ENCODE data around the gene ASAP3. TPM values are rescaled to one million over a fixed set of nuclear protein-coding genes. Genes with fewer than 3 reads are reported as not detected.
A peak's percentile ranks its signal among the peaks of the same experiment; 100 is the strongest.

Gene ASAP3
- total and polyA plus RNA-seq, 9 of the 15 experiments (the other 6 are each of a cell fraction or from before 2014, with no cell fraction given), result 1.7 to 31.2 (median 17.4) TPM

DNA sequence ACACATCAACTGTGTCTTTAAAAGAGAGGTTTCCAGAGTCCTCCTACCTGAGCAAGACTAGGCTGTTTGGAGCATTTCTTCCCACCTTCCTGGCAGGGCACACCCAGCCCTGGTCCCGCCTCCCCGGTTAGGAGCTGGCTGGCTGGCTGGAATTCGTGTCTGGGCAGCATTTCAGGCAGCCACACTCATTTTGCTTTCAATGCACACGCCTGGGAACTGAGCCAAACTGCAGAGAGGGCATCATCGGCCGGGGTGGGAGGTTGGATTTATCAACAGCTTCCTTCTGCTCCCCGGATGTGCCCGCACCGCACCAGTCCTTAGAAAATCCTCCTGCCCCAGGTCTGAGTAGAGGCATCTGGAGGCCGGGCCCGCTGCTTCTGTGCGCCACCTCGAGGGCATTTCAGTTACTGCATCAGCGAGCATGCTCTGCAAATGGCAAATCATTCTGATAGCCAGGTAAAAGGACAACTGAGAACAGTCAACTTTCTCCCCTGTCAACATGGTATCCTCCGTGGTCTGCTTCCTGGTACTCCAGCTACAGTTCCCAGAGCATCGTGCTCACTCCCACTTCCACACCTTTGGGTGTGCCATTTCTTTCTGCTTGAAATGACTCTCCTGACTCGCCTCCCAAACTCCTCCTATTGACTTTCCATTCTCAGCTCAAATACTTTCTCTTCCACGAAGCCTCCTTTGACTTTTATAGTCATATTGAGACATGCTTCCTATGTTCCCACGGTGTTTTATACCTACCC, 80.1 kb downstream of the ASAP3 start (continued):
- TF ChIP-seq, protein P1, sequence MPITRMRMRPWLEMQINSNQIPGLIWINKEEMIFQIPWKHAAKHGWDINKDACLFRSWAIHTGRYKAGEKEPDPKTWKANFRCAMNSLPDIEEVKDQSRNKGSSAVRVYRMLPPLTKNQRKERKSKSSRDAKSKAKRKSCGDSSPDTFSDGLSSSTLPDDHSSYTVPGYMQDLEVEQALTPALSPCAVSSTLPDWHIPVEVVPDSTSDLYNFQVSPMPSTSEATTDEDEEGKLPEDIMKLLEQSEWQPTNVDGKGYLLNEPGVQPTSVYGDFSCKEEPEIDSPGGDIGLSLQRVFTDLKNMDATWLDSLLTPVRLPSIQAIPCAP (CRISPR knock-in tag; IDR thresholded peaks at IDR 0.05; ENCODE audit: borderline replicate concordance), result no peak
- TF ChIP-seq SIRT6 (IDR thresholded peaks at IDR 0.05; ENCODE audit: low read depth, low read length), result no peak
- TF ChIP-seq SAFB (IDR thresholded peaks at IDR 0.05; ENCODE audit: borderline replicate concordance, low read depth, low read length), result no peak
- TF ChIP-seq, protein P2, sequence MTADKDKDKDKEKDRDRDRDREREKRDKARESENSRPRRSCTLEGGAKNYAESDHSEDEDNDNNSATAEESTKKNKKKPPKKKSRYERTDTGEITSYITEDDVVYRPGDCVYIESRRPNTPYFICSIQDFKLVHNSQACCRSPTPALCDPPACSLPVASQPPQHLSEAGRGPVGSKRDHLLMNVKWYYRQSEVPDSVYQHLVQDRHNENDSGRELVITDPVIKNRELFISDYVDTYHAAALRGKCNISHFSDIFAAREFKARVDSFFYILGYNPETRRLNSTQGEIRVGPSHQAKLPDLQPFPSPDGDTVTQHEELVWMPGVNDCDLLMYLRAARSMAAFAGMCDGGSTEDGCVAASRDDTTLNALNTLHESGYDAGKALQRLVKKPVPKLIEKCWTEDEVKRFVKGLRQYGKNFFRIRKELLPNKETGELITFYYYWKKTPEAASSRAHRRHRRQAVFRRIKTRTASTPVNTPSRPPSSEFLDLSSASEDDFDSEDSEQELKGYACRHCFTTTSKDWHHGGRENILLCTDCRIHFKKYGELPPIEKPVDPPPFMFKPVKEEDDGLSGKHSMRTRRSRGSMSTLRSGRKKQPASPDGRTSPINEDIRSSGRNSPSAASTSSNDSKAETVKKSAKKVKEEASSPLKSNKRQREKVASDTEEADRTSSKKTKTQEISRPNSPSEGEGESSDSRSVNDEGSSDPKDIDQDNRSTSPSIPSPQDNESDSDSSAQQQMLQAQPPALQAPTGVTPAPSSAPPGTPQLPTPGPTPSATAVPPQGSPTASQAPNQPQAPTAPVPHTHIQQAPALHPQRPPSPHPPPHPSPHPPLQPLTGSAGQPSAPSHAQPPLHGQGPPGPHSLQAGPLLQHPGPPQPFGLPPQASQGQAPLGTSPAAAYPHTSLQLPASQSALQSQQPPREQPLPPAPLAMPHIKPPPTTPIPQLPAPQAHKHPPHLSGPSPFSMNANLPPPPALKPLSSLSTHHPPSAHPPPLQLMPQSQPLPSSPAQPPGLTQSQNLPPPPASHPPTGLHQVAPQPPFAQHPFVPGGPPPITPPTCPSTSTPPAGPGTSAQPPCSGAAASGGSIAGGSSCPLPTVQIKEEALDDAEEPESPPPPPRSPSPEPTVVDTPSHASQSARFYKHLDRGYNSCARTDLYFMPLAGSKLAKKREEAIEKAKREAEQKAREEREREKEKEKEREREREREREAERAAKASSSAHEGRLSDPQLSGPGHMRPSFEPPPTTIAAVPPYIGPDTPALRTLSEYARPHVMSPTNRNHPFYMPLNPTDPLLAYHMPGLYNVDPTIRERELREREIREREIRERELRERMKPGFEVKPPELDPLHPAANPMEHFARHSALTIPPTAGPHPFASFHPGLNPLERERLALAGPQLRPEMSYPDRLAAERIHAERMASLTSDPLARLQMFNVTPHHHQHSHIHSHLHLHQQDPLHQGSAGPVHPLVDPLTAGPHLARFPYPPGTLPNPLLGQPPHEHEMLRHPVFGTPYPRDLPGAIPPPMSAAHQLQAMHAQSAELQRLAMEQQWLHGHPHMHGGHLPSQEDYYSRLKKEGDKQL (CRISPR knock-in tag; IDR thresholded peaks at IDR 0.05; ENCODE audit: borderline replicate concordance), result no peak
- no peak for TF ChIP-seq ZNF146 (CRISPR knock-in tag; IDR thresholded peaks at IDR 0.05; ENCODE audit: unreplicated experiment)
- no peak for TF ChIP-seq RBM15 (IDR thresholded peaks at IDR 0.05; ENCODE audit: insufficient read depth, low read length)
- TF ChIP-seq ZNF444 (CRISPR knock-in tag; IDR thresholded peaks at IDR 0.05), result no peak
- no peak for TF ChIP-seq SPI1 (IDR thresholded peaks at IDR 0.05; ENCODE audit: borderline replicate concordance, low read depth, low read length)
- no peak for TF ChIP-seq XRCC4 (IDR thresholded peaks at IDR 0.05; ENCODE audit: extremely low read depth, insufficient read depth, insufficient read length)
- no peak for TF ChIP-seq SIN3B (IDR thresholded peaks at IDR 0.05; ENCODE audit: low read depth)
- no peak for TF ChIP-seq BACH1 (tag; IDR thresholded peaks at IDR 0.05)
- TF ChIP-seq KDM1A (IDR thresholded peaks at IDR 0.05), result no peak
- no peak for TF ChIP-seq SRSF7 (optimal IDR thresholded peaks at IDR 0.05; ENCODE audit: low read depth, low read length)
- TF ChIP-seq SNIP1 (IDR thresholded peaks at IDR 0.05; ENCODE audit: low read depth), result no peak
- no peak for TF ChIP-seq KDM2B (CRISPR knock-in tag; IDR thresholded peaks at IDR 0.05)
- TF ChIP-seq HDAC3 (IDR thresholded peaks at IDR 0.05; ENCODE audit: borderline replicate concordance, partially characterized antibody), result no peak
- TF ChIP-seq, protein P3, sequence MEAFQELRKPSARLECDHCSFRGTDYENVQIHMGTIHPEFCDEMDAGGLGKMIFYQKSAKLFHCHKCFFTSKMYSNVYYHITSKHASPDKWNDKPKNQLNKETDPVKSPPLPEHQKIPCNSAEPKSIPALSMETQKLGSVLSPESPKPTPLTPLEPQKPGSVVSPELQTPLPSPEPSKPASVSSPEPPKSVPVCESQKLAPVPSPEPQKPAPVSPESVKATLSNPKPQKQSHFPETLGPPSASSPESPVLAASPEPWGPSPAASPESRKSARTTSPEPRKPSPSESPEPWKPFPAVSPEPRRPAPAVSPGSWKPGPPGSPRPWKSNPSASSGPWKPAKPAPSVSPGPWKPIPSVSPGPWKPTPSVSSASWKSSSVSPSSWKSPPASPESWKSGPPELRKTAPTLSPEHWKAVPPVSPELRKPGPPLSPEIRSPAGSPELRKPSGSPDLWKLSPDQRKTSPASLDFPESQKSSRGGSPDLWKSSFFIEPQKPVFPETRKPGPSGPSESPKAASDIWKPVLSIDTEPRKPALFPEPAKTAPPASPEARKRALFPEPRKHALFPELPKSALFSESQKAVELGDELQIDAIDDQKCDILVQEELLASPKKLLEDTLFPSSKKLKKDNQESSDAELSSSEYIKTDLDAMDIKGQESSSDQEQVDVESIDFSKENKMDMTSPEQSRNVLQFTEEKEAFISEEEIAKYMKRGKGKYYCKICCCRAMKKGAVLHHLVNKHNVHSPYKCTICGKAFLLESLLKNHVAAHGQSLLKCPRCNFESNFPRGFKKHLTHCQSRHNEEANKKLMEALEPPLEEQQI (IDR thresholded peaks at IDR 0.05), result no peak
- TF ChIP-seq XRCC3 (IDR thresholded peaks at IDR 0.05), result no peak
- no peak for TF ChIP-seq RBM25 (IDR thresholded peaks at IDR 0.05; ENCODE audit: low read depth, low read length, severe bottlenecking)
- no peak for TF ChIP-seq ELF1 (tag; IDR thresholded peaks at IDR 0.05)
- TF ChIP-seq FOSL1 (tag; conservative IDR thresholded peaks at IDR 0.05), result 0 out of 2 replicates have a peak, but pooled peaks have one; percentile 6
